Measurements from ENCODE around the gene JUN. TPM values are rescaled to one million over a fixed set of nuclear protein-coding genes. Genes with fewer than 3 reads are reported as not detected.

Gene JUN
- polyA plus RNA-seq, 1 of the 3 experiments (the other 2 are of a cell fraction) = 66.5 TPM

GRCh38 chr1:58809325-58810010 lies 25.6 kb upstream of the JUN start:
- Histone ChIP-seq H3K9me3 (no peaks in the 10 kb centered on the region), H3K79me2 (ENCODE audit: insufficient read depth) (no peaks in the 10 kb centered on the region), H3F3A (replicated peaks; ENCODE audit: insufficient read depth) (no peaks in the 10 kb centered on the region), H3K27ac (ENCODE audit: low read depth in 2 of 2, low read length in 1 of 2) (no peak overlapping the region), H3K36me3 (replicated peaks in 1 of 2; ENCODE audit: control insufficient read depth in 1 of 2, insufficient read depth in 2 of 2, low read length in 1 of 2) (no peaks in the 10 kb centered on the region), H3K27me3 (ENCODE audit: insufficient read depth) (no peaks in the 10 kb centered on the region), H3K4me2 (no peak overlapping the region), H3K4me1 (ENCODE audit: control insufficient read depth in 1 of 2, insufficient read depth in 2 of 2, low read depth in 1 of 2, low read length in 1 of 2) (no peaks in the 10 kb centered on the region), H3K4me3 (ENCODE audit: low read depth in 2 of 2, low read length in 1 of 2) (no peak overlapping the region), H3K9ac (no peak overlapping the region), H4K20me1 (ENCODE audit: insufficient read depth) (no peaks in the 10 kb centered on the region), H3K9me2 (no peaks in the 10 kb centered on the region), H2AFZ (ENCODE audit: low read depth) (no peak overlapping the region)
- TF ChIP-seq IRF3 (IDR thresholded peaks at IDR 0.05; ENCODE audit: low read depth, low read length) (no peak), MEF2A (IDR thresholded peaks at IDR 0.05; ENCODE audit: borderline replicate concordance, low read depth) (no peak), RXRA (IDR thresholded peaks at IDR 0.05; ENCODE audit: borderline replicate concordance, low read depth) (no peak), ZBTB33 (IDR thresholded peaks at IDR 0.05; ENCODE audit: borderline replicate concordance, low read depth) (no peak), GATA2 (CRISPR knock-in tag; IDR thresholded peaks at IDR 0.05) (no peak), RFX5 (IDR thresholded peaks at IDR 0.05; ENCODE audit: low read length) (no peak)
- CTCF ChIA-PET = no interaction called here
- DNase-seq = no peak
- WGBS (ENCODE audit: low lambda C conversion rate) = 88% methylated on average over 8 of the region's 9 CpGs
- POLR2A ChIA-PET = no interaction called here

- no peaks in the 10 kb centered on the region for H3K4me1 ChIP-seq (ENCODE audit: control insufficient read depth in 1 of 2, insufficient read depth in 2 of 2, low read depth in 1 of 2, low read length in 1 of 2)
- no peak overlapping the region for H3K9ac ChIP-seq
- no peaks in the 10 kb centered on the region for H3K36me3 ChIP-seq (replicated peaks in 1 of 2; ENCODE audit: control insufficient read depth in 1 of 2, insufficient read depth in 2 of 2, low read length in 1 of 2)
- no peak overlapping the region for H3K27ac ChIP-seq (ENCODE audit: low read depth in 2 of 2, low read length in 1 of 2)
- no peak overlapping the region for H3K4me3 ChIP-seq (ENCODE audit: low read depth in 2 of 2, low read length in 1 of 2)
- no peaks in the 10 kb centered on the region for H3K79me2 ChIP-seq (ENCODE audit: insufficient read depth)
- DNase-seq = no peak
- no peak overlapping the region for H3K4me2 ChIP-seq
- no peaks in the 10 kb centered on the region for H3K27me3 ChIP-seq (ENCODE audit: insufficient read depth)
- H3K9me3 ChIP-seq = no peaks in the 10 kb centered on the region
- no peaks in the 10 kb centered on the region for H3K9me2 ChIP-seq
- WGBS (ENCODE audit: low lambda C conversion rate) = 29% methylated on average over 2 of the region's 2 CpGs
- no peaks in the 10 kb centered on the region for H4K20me1 ChIP-seq (ENCODE audit: insufficient read depth)
- POLR2A ChIA-PET = no interaction called here
- H3F3A ChIP-seq (replicated peaks; ENCODE audit: insufficient read depth) = no peaks in the 10 kb centered on the region
- CTCF ChIA-PET = no interaction called here
- no peak overlapping the region for H2AFZ ChIP-seq (ENCODE audit: low read depth)
- TF ChIP-seq SMC3 (IDR thresholded peaks at IDR 0.05; ENCODE audit: low read depth, low read length) = no peak
- no peak for TF ChIP-seq JUND (IDR thresholded peaks at IDR 0.05)
- TF ChIP-seq REST (IDR thresholded peaks at IDR 0.05; ENCODE audit: low read depth, low read length) = no peak
- no peak for TF ChIP-seq MAX (IDR thresholded peaks at IDR 0.05; ENCODE audit: low read depth)
- no peak for TF ChIP-seq RAD21 (IDR thresholded peaks at IDR 0.05; ENCODE audit: low read length)
- TF ChIP-seq ZBTB33 (IDR thresholded peaks at IDR 0.05; ENCODE audit: borderline replicate concordance, low read depth) = no peak
- no peak for TF ChIP-seq CHD2 (IDR thresholded peaks at IDR 0.05; ENCODE audit: low read length, partially characterized antibody)
- TF ChIP-seq EZH2phosphoT487 (IDR thresholded peaks at IDR 0.05; ENCODE audit: borderline replicate concordance, low read depth) = no peak
- TF ChIP-seq GATA2 (CRISPR knock-in tag; IDR thresholded peaks at IDR 0.05) = no peak
- no peak for TF ChIP-seq RFX5 (IDR thresholded peaks at IDR 0.05; ENCODE audit: low read length)
- no peak for TF ChIP-seq USF1 (IDR thresholded peaks at IDR 0.05; ENCODE audit: borderline replicate concordance, low read depth)
- no peak for TF ChIP-seq YY1 (IDR thresholded peaks at IDR 0.05; ENCODE audit: low read depth)
- TF ChIP-seq POLR2AphosphoS5 (IDR thresholded peaks at IDR 0.05; ENCODE audit: low read depth, low read length) = no peak
Observed at GRCh38 chr1:58808077-58808476, 24.2 kb upstream of the JUN start.

Measured in SK-N-SH (cell line).